GM13977 (cell line): ENCODE data around the gene PNLIPRP2.

Experiments used
- DNase-seq: peaks from one replicate; pipeline ENCODE4 v3.0.0; 2012; ENCODE audit warnings: low spot score
- in situ Hi-C: fragments of 300-500 bp; cut with MboI; formaldehyde crosslinking; loops from one replicate; pipeline ENCODE4 v1.12.0; 2022; ENCODE audit warnings: low sequenced_read_pairs, low pct_unique_long_range_greater_than_20kb, mixed read lengths, inconsistent platforms; ENCODE audit not compliant: unreplicated experiment
- TF ChIP-seq, protein P1 (sequence below): IDR thresholded peaks from 2 replicates; pipeline ENCODE4 v1.5.1; 2012; ENCODE audit warnings: mild to moderate bottlenecking, control low read depth; ENCODE audit not compliant: insufficient read depth; ENCODE audit errors: extremely low read depth, missing control alignments

PNLIPRP2 gene

GRCh38 chr10:116648903-116649302 is 28.1 kb downstream of the PNLIPRP2 start:
- in situ Hi-C loops, result no loop called here
- TF ChIP-seq, protein P1, sequence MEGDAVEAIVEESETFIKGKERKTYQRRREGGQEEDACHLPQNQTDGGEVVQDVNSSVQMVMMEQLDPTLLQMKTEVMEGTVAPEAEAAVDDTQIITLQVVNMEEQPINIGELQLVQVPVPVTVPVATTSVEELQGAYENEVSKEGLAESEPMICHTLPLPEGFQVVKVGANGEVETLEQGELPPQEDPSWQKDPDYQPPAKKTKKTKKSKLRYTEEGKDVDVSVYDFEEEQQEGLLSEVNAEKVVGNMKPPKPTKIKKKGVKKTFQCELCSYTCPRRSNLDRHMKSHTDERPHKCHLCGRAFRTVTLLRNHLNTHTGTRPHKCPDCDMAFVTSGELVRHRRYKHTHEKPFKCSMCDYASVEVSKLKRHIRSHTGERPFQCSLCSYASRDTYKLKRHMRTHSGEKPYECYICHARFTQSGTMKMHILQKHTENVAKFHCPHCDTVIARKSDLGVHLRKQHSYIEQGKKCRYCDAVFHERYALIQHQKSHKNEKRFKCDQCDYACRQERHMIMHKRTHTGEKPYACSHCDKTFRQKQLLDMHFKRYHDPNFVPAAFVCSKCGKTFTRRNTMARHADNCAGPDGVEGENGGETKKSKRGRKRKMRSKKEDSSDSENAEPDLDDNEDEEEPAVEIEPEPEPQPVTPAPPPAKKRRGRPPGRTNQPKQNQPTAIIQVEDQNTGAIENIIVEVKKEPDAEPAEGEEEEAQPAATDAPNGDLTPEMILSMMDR, result no peak
- no peak for DNase-seq

- TF ChIP-seq, protein P1, result no peak
- in situ Hi-C loops, result no loop called here
- DNase-seq, result no peak
Observed at GRCh38 chr10:116653885-116654284, 33.1 kb downstream of the PNLIPRP2 start.

GRCh38 chr10:116654816-116655215 is 34.1 kb downstream of the PNLIPRP2 start:
- DNase-seq, result no peak
- in situ Hi-C loops, result no loop called here
- TF ChIP-seq, protein P1, result no peak

DNA sequence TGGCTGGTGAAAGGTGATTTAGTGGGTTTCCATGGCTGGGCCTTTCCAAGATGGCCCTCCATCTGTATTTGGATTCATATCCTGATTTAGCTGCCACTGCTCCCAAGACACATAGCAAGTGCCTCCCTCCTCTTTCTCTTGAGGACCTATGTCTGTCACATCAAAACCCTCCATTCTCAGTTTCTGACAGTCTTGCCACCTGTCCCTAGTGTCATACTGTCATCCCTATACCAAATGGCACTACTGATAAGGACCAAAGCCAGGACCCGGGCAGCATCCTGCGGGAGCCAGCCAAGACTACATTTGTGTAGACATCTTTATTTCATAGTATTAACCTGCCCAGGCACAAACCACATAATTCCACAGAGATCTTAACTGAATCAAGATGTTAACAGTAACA is 34.8 kb downstream of the PNLIPRP2 start:
- in situ Hi-C loops, result no loop called here
- TF ChIP-seq, protein P1, result no peak
- DNase-seq, result no peak

DNA sequence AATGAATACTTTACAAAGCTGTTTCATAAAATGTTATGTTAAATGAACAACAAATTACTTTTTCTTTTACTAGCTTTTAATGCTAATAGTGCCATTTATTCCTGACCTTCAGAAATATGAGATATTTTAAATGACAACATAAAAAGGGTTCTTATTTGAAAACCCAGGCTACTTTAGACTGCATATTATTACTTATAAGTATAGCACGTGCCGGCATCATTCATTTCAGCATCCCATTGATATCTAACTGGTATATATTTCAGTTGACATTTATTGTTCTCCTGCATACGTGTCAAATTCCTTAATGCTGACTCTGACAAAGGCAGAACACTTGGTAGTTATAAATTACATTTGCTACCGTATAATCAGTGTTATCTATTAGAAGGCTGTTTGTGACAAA is 35.3 kb downstream of the PNLIPRP2 start:
- TF ChIP-seq, protein P1, result no peak
- no peak for DNase-seq
- in situ Hi-C loops, result no loop called here

DNA sequence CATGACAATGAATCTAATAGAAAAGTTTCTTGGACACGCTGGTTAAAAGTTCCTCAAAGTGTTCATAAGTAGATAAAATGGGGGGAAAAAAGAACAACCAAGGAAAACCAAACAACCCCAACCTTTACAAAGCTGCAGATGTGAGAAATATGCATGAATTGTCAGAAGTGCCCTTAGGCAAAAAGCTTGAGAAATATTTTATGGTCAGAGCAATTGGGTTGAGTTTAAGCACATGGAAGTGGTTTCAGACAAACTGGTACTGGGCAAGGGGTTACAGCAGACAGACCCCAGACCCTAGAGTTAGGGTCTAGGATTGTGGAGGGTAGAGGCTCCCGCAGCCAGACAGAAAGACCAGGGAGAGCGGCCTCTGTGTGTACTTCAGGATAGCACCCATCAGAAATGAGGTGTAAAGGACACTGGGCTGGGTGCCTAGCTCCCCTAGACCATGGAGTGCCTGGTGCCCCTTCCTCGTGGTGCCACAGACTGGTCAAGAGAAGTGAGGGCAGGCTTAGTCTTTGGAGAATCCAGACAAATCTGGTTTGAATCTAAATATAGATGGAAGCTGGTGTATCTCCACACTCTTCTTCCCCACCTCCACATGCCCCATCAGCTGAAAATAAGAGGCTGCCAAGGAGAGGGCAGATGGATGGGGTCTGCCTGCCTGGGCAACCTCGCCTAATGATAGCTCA is 37.3 kb downstream of the PNLIPRP2 start:
- TF ChIP-seq, protein P1, result no peak
- DNase-seq, result no peak
- in situ Hi-C loops, result no loop called here
